ENCODE results near the gene HTR3C.
"Not testable (repeated sequence)": the region's sequence is repeated elsewhere in the genome, so short reads cannot be mapped to it uniquely, and the experiment has no call there.

Gene HTR3C

GRCh38 chr3:184017672-184018423, 35.0 kb upstream of the HTR3C start, which contains the start of gene ABCC5:
Gene ABCC5 (minus strand): TSS chr3:184017884. CDS start chr3:184014392, 3,492 bp downstream.
- Histone ChIP-seq H3K9me3 (replicated peaks in 1 of 2; ENCODE audit: control insufficient read depth in 2 of 2, insufficient read depth in 1 of 2, low read depth in 1 of 2, low read length in 2 of 2) (no peaks in the 10 kb centered on the region), H3K36me3 (replicated peaks in 1 of 2; ENCODE audit: control insufficient read depth in 2 of 2, insufficient read depth in 2 of 2, low read length in 2 of 2) (peaks cover 2 to 12% of the 10 kb centered on the region in 2 donors), H3K4ac (ENCODE audit: low read length) (no peak within 1 kb of the TSS), H2AK5ac (ENCODE audit: low read depth, low read length) (peak within 1 kb of the TSS; percentile 66), H3K27me3 (ENCODE audit: control insufficient read depth in 3 of 3, insufficient read depth in 3 of 3, low read depth in 1 of 3, low read length in 3 of 3) (peaks cover 0 to 3% (median 0%) of the 10 kb centered on the region in 3 experiments), H3K18ac (ENCODE audit: low read length) (peak within 1 kb of the TSS; percentile 99), H3K4me3 (ENCODE audit: low read length in 2 of 2) (peak within 1 kb of the TSS; percentile 98 to 100), H2BK15ac (ENCODE audit: low read length) (no peak within 1 kb of the TSS), H3K27ac (replicated peaks; ENCODE audit: low read length) (peak within 1 kb of the TSS; percentile 68), H3K9ac (ENCODE audit: low read depth, low read length, poor library complexity) (peak within 1 kb of the TSS; percentile 98), H2AFZ (ENCODE audit: low read length) (peak within 1 kb of the TSS; percentile 100), H4K8ac (ENCODE audit: low read depth, low read length) (no peak within 1 kb of the TSS), H3K4me1 (ENCODE audit: control insufficient read depth in 2 of 2, insufficient read depth in 1 of 2, low read depth in 1 of 2, low read length in 2 of 2) (peaks cover 4 to 6% of the 10 kb centered on the region in 2 donors), H3K4me2 (ENCODE audit: insufficient read depth, low read length, poor library complexity, severe bottlenecking) (peak within 1 kb of the TSS; percentile 68), H2BK5ac (ENCODE audit: low read length) (peak within 1 kb of the TSS; percentile 62), H3K79me1 (ENCODE audit: low read depth, low read length) (peaks cover 8% of the 10 kb centered on the region), H2BK120ac (ENCODE audit: low read depth, low read length) (no peak within 1 kb of the TSS), H4K91ac (ENCODE audit: low read depth, low read length, poor library complexity) (peak within 1 kb of the TSS; percentile 53), H3K23ac (ENCODE audit: low read depth, low read length, poor library complexity) (peak within 1 kb of the TSS; percentile 92), H2BK12ac (ENCODE audit: low read length) (no peak within 1 kb of the TSS), H3K14ac (ENCODE audit: low read length) (peak within 1 kb of the TSS; percentile 98)
- peak; percentile 91 for DNase-seq (ENCODE audit: low spot score)
- WGBS, 2 donors (ENCODE audit: extremely low coverage in 2 of 2, insufficient read length in 2 of 2, insufficient replicate concordance in 1 of 2) = no CpG with 5 or more reads among the region's 55 CpGs

DNA sequence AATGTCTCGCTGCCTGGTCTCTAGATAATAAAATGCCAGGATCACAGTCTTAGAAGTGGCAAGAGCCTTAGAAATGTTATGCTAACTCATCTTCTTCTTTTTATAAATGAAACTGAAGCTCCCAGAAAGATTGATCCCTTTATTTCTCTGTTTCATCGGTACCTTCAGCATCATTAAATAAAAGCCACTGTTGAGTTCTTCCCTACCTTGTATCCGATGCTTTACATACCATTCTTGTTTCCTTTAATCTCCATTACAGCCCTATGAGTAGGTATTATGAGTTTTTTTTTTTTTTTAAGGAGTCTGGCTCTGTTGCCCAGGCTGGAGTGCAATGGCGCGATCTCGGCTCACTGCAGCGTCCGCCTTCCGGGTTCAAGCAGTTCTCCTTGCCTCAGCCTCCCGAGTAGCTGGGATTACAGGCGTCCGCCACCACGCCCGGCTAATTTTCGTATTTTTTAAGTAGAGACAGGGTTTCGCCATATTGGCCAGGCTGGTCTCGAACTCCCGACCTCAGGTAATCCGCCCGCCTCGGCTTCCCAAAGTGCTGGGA, 34.3 kb upstream of the HTR3C start:
- Histone ChIP-seq H3K4me1 (ENCODE audit: control insufficient read depth in 2 of 2, insufficient read depth in 1 of 2, low read depth in 1 of 2, low read length in 2 of 2) (peaks cover 4 to 6% of the 10 kb centered on the region in 2 donors), H3K36me3 (replicated peaks in 1 of 2; ENCODE audit: control insufficient read depth in 2 of 2, insufficient read depth in 2 of 2, low read length in 2 of 2) (peaks cover 2 to 7% of the 10 kb centered on the region in 2 donors), H3K14ac (ENCODE audit: low read length) (no peak overlapping the region), H2BK15ac (ENCODE audit: low read length) (no peak overlapping the region), H3K9ac (ENCODE audit: low read depth, low read length, poor library complexity) (peak overlapping the region; percentile 88), H2AFZ (ENCODE audit: low read length) (peak overlapping the region; percentile 100), H3K27ac (replicated peaks; ENCODE audit: low read length) (no peak overlapping the region), H4K91ac (ENCODE audit: low read depth, low read length, poor library complexity) (no peak overlapping the region), H4K8ac (ENCODE audit: low read depth, low read length) (no peak overlapping the region), H3K18ac (ENCODE audit: low read length) (peak overlapping the region; percentile 84), H3K4ac (ENCODE audit: low read length) (no peak overlapping the region), H2BK5ac (ENCODE audit: low read length) (no peak overlapping the region), H3K4me2 (ENCODE audit: insufficient read depth, low read length, poor library complexity, severe bottlenecking) (peak overlapping the region; percentile 68), H3K23ac (ENCODE audit: low read depth, low read length, poor library complexity) (no peak overlapping the region), H2BK120ac (ENCODE audit: low read depth, low read length) (no peak overlapping the region), H2BK12ac (ENCODE audit: low read length) (no peak overlapping the region), H3K4me3 (ENCODE audit: low read length in 2 of 2) (peak overlapping the region; percentile 90 to 100), H2AK5ac (ENCODE audit: low read depth, low read length) (no peak overlapping the region), H3K9me3 (replicated peaks in 1 of 2; ENCODE audit: control insufficient read depth in 2 of 2, insufficient read depth in 1 of 2, low read depth in 1 of 2, low read length in 2 of 2) (no peaks in the 10 kb centered on the region), H3K79me1 (ENCODE audit: low read depth, low read length) (peaks cover 8% of the 10 kb centered on the region), H3K27me3 (ENCODE audit: control insufficient read depth in 3 of 3, insufficient read depth in 3 of 3, low read depth in 1 of 3, low read length in 3 of 3) (peaks cover 0 to 3% (median 0%) of the 10 kb centered on the region in 3 experiments)
- no peak for DNase-seq (ENCODE audit: low spot score)
- no CpG with 5 or more reads among the region's 21 CpGs for WGBS, 2 donors (ENCODE audit: extremely low coverage in 2 of 2, insufficient read length in 2 of 2, insufficient replicate concordance in 1 of 2)

DNA sequence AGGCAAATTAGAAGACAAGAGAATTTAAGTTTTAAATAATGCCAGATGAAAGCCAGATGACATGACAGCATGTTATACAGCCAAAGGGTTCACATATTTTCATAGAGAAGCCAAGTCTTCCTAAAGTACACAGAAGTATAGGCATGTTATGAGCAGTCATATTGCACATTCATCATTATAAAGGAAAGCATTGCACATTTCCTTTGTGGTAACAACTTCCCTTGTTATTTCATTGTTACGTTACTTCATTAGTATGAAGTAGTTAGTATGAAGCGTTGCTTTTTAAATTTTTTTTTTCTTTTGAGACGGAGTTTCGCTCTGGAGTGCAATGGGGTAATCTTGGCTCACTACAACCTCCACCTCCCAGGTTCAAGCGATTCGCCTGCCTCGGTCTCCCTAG, 30.5 kb upstream of the HTR3C start:
- H3K27ac ChIP-seq (replicated peaks; ENCODE audit: low read length) = no peak overlapping the region
- H4K8ac ChIP-seq (ENCODE audit: low read depth, low read length) = no peak overlapping the region
- WGBS, 2 donors (ENCODE audit: extremely low coverage in 2 of 2, insufficient read length in 2 of 2, insufficient replicate concordance in 1 of 2) = no CpG with 5 or more reads among the region's 7 CpGs
- no peak overlapping the region for H2BK5ac ChIP-seq (ENCODE audit: low read length)
- H3K14ac ChIP-seq (ENCODE audit: low read length) = no peak overlapping the region
- no peaks in the 10 kb centered on the region for H3K36me3 ChIP-seq (replicated peaks in 1 of 2; ENCODE audit: control insufficient read depth in 2 of 2, insufficient read depth in 2 of 2, low read length in 2 of 2)
- no peak overlapping the region for H3K23ac ChIP-seq (ENCODE audit: low read depth, low read length, poor library complexity)
- no peaks in the 10 kb centered on the region for H3K4me1 ChIP-seq (ENCODE audit: control insufficient read depth in 2 of 2, insufficient read depth in 1 of 2, low read depth in 1 of 2, low read length in 2 of 2)
- H3K4me3 ChIP-seq (ENCODE audit: low read length in 2 of 2) = no peak overlapping the region
- H2BK12ac ChIP-seq (ENCODE audit: low read length) = no peak overlapping the region
- no peak overlapping the region for H2AFZ ChIP-seq (ENCODE audit: low read length)
- no peak overlapping the region for H2BK15ac ChIP-seq (ENCODE audit: low read length)
- no peak overlapping the region for H2AK5ac ChIP-seq (ENCODE audit: low read depth, low read length)
- no peak overlapping the region for H4K91ac ChIP-seq (ENCODE audit: low read depth, low read length, poor library complexity)
- peaks cover 3% of the 10 kb centered on the region for H3K79me1 ChIP-seq (ENCODE audit: low read depth, low read length)
- no peak overlapping the region for H3K9ac ChIP-seq (ENCODE audit: low read depth, low read length, poor library complexity)
- no peak overlapping the region for H3K18ac ChIP-seq (ENCODE audit: low read length)
- no peak overlapping the region for H3K4ac ChIP-seq (ENCODE audit: low read length)
- H3K27me3 ChIP-seq (ENCODE audit: control insufficient read depth in 3 of 3, insufficient read depth in 3 of 3, low read depth in 1 of 3, low read length in 3 of 3) = peaks cover 0 to 6% (median 0%) of the 10 kb centered on the region in 3 experiments
- no peak overlapping the region for H3K4me2 ChIP-seq (ENCODE audit: insufficient read depth, low read length, poor library complexity, severe bottlenecking)
- H3K9me3 ChIP-seq (replicated peaks in 1 of 2; ENCODE audit: control insufficient read depth in 2 of 2, insufficient read depth in 1 of 2, low read depth in 1 of 2, low read length in 2 of 2) = no peaks in the 10 kb centered on the region
- DNase-seq (ENCODE audit: low spot score) = no peak
- H2BK120ac ChIP-seq (ENCODE audit: low read depth, low read length) = no peak overlapping the region

GRCh38 chr3:184025256-184025655, 27.6 kb upstream of the HTR3C start:
- not testable (repeated sequence) for H3K79me1 ChIP-seq (ENCODE audit: low read depth, low read length); H3K4me2 ChIP-seq (ENCODE audit: insufficient read depth, low read length, poor library complexity, severe bottlenecking); H3K18ac ChIP-seq (ENCODE audit: low read length); H3K14ac ChIP-seq (ENCODE audit: low read length); H2AK5ac ChIP-seq (ENCODE audit: low read depth, low read length); H2AFZ ChIP-seq (ENCODE audit: low read length); H3K27me3 ChIP-seq (ENCODE audit: control insufficient read depth in 3 of 3, insufficient read depth in 3 of 3, low read depth in 1 of 3, low read length in 3 of 3); H2BK12ac ChIP-seq (ENCODE audit: low read length); H3K9ac ChIP-seq (ENCODE audit: low read depth, low read length, poor library complexity); H4K91ac ChIP-seq (ENCODE audit: low read depth, low read length, poor library complexity); H3K27ac ChIP-seq (replicated peaks; ENCODE audit: low read length); H2BK5ac ChIP-seq (ENCODE audit: low read length); H3K4me1 ChIP-seq (ENCODE audit: control insufficient read depth in 2 of 2, insufficient read depth in 1 of 2, low read depth in 1 of 2, low read length in 2 of 2); H3K36me3 ChIP-seq (replicated peaks in 1 of 2; ENCODE audit: control insufficient read depth in 2 of 2, insufficient read depth in 2 of 2, low read length in 2 of 2); H3K9me3 ChIP-seq (replicated peaks in 1 of 2; ENCODE audit: control insufficient read depth in 2 of 2, insufficient read depth in 1 of 2, low read depth in 1 of 2, low read length in 2 of 2); DNase-seq (ENCODE audit: low spot score); H2BK15ac ChIP-seq (ENCODE audit: low read length); H3K4ac ChIP-seq (ENCODE audit: low read length); H3K23ac ChIP-seq (ENCODE audit: low read depth, low read length, poor library complexity); H4K8ac ChIP-seq (ENCODE audit: low read depth, low read length); H3K4me3 ChIP-seq (ENCODE audit: low read length in 2 of 2); H2BK120ac ChIP-seq (ENCODE audit: low read depth, low read length)
- no CpG with 5 or more reads among the region's 5 CpGs for WGBS, 2 donors (ENCODE audit: extremely low coverage in 2 of 2, insufficient read length in 2 of 2, insufficient replicate concordance in 1 of 2)
